ENCODE data around the gene RAP2A.

RAP2A gene

DNA sequence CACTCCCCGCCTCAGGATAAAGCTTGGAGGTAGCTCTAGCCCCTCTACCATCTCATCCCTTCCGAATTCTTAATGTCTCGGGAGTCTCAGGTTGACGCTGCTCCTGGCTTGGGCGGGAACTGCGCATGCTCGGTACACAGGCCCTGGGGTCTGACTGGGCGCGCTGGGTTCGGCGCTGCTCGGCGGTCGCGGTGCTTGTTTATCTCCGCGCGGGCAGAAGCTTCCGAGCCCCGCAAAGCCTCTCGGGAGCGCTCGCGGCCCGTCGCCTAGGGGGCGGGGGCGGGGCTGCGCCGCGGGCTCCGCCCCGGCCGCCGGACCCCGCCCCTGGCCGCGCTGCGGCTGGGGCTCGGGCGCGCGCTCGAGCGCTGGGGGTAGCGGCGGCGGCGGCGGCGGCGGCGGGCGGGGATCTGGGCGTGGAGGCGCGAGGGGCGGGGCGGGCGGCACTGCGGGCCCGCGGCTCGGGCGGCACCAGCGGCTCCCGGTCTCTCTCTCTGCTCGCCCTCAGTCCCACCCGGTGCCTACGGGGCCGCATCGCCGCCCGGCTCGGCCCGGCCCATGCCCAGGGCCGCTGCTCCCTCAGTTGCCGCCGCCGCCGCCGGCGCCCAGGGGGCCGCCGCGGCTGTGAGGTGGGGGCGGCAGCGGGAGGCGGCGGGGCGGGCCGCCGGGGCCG is at the start of gene RAP2A:
Gene RAP2A (plus strand): TSS at position 443 of the 670 bp plus-strand sequence. CDS start 302 bp downstream, outside the sequence.
- DNase-seq: peak; percentile 96

DNA sequence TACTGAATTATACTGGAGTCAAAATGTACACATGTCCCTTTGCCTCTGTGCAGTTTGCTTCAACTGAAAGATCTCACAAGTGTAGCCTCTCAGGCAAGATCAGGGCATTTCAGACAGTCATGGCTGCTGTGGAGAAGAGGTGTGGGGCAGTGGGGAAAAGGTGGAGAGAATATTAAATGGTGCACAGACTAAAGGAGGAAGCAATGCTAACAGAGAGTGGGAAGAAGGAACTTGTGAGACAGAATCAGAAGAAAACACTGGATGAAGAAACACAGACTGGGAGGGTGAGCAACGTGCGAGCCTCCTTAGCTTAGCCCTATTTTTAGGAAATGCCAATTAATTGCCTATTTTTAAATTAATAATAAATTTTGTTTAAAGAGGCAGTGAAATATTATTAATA is 49.6 kb upstream of the RAP2A start:
- DNase-seq: no peak

- no peak for DNase-seq
Measured at GRCh38 chr13:97385146-97385545, 48.8 kb upstream of the RAP2A start.

- no peak for DNase-seq
Measured at GRCh38 chr13:97385854-97386253, 48.1 kb upstream of the RAP2A start.

DNA sequence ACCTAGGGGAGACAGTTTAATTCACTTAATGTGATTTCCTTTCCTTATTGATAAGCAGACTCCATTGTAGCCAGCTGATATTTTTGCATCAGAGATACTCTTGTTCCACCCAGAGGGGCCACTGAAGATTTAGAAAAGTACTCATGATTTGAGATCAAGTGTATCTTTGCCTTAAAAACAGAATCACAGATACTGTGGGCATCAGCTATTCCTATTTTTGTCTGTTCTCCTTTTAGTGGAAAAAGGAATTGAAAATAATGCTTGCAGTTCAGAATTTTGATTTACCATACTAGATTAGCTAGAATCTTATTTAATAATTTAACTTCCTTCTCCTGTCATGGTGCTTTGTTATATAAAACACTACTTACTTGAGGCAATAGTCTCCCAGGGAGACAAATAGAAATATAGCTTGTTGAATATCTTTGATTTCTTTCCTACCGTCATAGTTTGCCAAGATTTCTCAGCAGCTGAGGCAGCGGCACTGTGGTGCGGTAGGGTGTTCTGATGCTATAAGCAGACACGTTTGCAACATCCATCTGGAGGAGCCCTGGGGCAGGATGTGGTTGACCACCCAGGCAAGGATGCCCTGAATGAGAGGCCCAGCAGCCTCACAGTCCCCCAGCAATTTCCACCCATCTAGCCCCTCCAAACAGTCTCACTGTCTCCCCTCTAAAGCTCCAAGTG is 47.0 kb upstream of the RAP2A start:
- no peak for DNase-seq

DNA sequence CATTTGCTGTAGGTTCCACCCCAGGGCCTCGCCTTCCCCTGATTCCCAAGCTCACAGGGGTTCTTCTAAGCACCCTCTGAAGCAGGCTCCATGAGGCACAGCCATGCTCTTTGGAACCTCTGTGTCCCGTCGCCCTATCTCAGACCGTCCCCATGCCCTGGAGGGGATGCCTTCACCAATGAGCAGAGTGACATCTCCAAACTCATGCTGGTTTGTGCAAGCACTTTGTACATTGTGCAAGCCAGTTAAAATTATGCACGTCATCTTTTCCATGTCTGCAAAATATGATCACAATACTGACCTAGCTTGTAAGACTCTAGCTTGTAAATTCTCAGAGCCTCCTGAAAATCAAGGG is 46.5 kb upstream of the RAP2A start:
- no peak for DNase-seq

- no peak for DNase-seq
Measured at GRCh38 chr13:97387890-97388289, 46.1 kb upstream of the RAP2A start.

DNA sequence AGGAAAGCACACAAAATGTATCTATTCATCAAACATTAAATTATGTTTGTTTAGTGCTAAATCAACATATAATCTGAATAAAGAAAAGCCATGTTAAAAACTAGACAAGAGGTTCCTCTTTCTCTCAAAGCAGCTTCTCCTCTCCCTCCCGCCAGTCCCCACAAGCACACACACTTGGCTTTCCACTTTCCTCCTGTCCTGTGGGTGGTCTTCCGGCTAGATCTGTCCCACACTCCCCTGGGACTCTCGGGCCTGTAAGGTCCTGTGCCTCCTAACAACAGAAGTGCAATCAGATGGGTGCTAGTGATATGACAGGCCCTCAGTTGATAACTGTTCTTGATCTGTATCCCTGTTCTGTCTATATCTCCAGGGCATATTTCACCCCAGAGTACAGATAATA is 45.6 kb upstream of the RAP2A start:
- DNase-seq: no peak

DNA sequence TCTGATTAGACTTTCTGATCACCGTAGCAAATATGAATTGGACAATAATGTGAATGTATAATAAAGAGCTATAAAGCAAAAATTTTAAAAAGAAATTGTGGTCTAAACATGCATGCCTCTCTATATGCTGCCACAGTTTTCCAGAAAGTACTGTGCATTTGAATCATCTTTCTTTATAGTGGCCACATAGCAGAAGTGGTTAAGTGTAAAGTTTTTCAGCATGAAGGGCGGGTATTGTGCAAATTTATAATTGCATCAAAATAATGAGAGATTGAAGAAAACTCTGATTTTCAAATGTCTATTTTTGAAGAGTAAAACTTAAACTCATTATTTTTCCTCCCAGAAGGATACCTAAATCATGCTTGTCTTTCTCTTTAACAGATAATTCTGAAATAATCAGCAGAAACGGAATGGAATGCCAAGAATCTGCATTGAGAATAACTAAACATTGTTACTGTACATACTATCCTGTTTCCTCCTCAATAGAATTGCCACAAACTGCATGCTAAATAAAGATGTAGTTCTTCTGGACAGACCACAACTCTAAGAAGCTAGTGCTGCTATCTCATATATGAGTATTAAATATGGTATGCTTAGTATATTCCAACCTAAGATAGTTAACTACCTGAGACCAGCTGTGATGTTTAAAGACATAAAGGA is 42.9 kb upstream of the RAP2A start:
- no peak for DNase-seq

DNA sequence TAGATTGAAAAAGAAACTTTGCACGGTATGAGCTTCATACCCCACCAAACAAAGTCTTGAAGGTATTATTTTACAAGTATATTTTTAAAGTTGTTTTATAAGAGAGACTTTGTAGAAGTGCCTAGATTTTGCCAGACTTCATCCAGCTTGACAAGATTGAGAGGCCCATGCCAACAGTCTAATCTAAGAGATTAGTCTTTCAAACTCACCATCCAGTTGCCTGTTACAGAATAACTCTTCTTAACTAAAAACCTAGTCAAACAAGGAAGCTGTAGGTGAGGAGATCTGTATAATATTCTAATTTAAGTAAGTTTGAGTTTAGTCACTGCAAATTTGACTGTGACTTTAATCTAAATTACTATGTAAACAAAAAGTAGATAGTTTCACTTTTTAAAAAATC is 41.9 kb upstream of the RAP2A start:
- DNase-seq: no peak

- DNase-seq: no peak
Measured at GRCh38 chr13:97394542-97394941, 39.4 kb upstream of the RAP2A start.

DNA sequence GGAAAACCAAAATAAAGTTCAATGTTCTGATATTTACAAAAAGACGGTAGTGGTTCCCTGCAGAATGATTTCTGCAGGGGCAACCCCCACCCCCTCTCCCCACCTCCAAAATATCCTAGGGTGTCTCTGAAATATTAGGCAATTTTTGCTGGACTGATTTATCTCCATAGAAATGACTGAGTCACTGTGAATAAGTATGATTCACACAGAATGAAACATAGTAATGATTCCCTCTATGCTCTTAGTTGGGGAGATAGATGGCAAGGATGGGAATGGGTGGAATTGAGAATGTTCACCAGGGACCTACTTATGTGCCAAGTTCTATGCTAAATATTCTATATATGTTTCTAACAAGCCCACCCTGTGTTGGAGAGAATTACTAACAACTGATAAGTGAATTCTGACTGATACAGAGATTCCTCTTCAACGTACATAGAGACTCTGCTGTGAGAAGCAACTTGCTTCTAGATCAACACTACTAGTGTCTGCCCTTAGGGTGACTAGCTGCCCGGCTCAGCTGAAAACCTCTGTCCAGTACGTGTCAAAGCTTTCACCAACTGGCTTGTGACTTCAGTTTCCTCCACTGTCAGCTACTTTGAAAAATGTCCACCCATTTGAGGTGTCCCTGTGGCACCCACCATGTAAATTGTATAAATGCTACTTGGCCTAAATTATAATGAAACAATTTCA is 38.4 kb upstream of the RAP2A start:
- DNase-seq: no peak

DNA sequence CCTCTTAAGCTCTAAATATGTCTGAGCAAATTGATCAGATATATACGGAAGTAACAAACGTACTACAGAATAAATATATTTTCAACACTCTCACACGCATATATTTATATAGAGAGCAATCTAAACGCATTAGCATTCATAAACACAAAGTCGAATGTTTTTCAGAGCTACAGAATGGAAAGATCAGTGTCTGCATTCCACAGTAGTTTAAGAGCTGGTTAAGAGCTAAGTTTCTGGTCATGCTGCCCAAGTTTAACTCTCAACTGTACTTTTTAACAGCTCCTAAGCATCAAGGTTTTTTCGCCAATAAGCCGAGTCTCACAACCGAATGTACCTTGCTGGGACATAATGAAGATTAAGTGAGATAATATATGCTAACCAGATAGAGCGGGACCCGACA is 36.7 kb upstream of the RAP2A start:
- no peak for DNase-seq

DNA sequence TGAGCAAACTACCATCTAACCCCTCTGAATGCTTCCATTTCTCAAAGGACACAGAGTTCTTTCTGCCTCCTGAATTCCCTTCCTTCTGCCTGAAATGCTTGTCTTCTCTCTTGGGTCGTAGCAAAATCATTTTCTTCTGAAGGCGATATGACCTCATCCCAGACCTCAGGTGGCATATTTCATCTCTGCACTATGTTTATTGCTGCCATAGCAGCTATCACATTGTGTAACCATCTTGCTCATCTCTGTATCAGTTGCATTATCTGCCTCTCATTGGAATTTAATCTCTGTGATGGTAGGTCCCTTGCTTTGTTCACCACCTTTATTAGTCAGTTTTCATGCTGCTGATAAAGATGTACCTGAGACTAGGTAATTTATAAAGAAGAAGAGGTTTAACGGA is 32.5 kb upstream of the RAP2A start:
- DNase-seq: no peak

DNA sequence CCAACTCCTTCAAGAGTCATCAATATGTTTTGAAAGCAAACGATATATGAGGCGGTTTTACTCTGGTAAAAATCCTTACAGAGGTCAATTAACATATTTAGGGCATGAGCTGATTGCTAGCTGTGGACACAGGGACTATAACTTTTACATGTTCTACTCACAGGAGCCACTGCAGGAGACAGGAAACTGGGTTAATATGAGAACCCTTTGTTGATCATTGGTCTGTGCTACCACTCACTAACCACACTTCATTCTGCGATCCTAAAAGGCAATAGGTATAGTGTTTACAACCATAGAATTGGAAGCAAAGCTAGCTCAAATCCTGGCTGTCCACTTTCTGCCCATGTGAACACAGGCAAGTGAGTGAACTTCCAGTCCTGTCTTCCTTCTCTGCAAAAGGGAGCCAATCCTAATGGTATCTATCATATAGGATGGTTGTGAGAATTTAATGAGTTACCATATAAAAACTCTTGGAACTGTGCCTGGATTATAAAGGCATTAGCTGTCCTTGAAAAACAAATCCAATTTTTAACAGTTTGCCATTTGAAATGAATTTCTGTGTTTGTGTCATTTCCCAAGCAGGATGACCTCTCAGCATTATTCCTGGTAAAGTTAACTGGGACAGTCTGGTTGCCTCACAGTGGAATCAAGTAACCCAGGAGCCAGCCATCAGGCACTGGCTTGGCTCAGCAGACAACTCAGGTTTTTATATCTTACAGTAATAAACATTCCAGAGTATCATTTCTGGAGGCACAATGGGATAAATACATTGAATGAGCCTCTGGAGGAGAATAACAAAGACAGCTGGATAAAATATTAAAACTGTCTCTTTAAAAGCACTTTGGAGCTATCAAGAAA is 29.8 kb upstream of the RAP2A start:
- DNase-seq: no peak

GRCh38 chr13:97407540-97407939 is 26.4 kb upstream of the RAP2A start:
- DNase-seq: no peak

DNA sequence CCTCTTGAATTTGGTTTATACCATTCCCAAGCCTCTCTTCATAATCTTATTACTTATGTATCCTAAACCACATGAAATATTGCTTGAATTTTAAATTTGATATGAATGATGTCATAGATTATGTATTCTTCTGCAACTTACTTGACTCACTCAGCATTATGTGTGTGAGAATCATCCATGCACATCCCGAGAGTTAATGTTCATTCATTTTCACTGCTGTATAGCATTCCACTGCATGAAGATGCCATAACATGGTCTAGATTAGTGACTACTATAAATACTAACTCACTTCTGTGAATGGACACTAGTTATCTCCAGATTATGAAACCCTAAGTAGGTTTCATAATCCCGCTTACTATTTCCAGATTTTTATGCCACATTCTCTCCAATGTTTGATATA is 25.0 kb upstream of the RAP2A start:
- no peak for DNase-seq

- no peak for DNase-seq
Measured at GRCh38 chr13:97411984-97412383, 22.0 kb upstream of the RAP2A start.

GRCh38 chr13:97413694-97414093 is 20.3 kb upstream of the RAP2A start:
- DNase-seq: no peak

- no peak for DNase-seq
Measured at GRCh38 chr13:97414392-97414791, 19.6 kb upstream of the RAP2A start.

DNA sequence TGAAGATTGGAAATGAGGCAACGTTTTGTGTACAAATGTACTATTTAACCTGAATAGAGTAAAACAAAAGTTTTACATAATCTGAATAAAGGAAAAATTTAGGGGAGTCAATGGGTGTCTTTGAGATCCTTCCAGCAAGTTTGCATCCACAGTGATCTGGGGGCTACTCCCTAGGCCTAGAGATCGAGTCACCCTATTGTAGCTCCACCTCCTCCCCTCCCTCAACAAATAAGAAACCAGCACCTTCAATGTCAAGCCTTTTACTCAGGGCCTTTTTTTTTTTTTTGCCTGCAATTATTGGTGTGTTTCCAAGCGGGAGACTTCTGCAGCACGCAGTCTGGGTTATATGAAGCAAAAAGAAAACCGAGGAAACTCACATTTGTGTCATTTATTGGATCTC is 16.3 kb upstream of the RAP2A start:
- DNase-seq: no peak

GRCh38 chr13:97422118-97423054 is 11.6 kb upstream of the RAP2A start:
- DNase-seq: no peak

All from eye (tissue), 1 donor.